Choroid plexus epithelial cell (primary cell): ENCODE results near the gene TP63.
A peak's percentile ranks its signal among the peaks of the same experiment; 100 is the strongest.
"Not testable (repeated sequence)": the region's sequence is repeated elsewhere in the genome, so short reads cannot be mapped to it uniquely, and the experiment has no call there.

ENCODE experiments used
- DNase-seq: peaks from one replicate; pipeline ENCODE4 v3.0.0-alpha.2; 2010; ENCODE audit warnings: low read depth
- H3K4me3 ChIP-seq: 2 replicates; pipeline ENCODE4 v1.5.1; 2011; ENCODE audit warnings: low read depth, mild to moderate bottlenecking, control low read depth, low read length, moderate library complexity
- CTCF ChIP-seq: conservative IDR thresholded peaks from 2 replicates; pipeline ENCODE4 v1.5.1; 2011; ENCODE audit warnings: low read depth, mild to moderate bottlenecking, control low read depth, inconsistent platforms, low read length, moderate library complexity

Gene TP63

GRCh38 chr3:189744235-189744634, 113.0 kb downstream of the TP63 start:
- DNase-seq, result no peak
- TF ChIP-seq CTCF, result no peak
- no peak overlapping the region for H3K4me3 ChIP-seq

- no peak overlapping the region for H3K4me3 ChIP-seq
- TF ChIP-seq CTCF, result no peak
- DNase-seq, result no peak
These were observed 114.4 kb downstream of the TP63 start for GRCh38 chr3:189745622-189746021.

- DNase-seq, result no peak
- TF ChIP-seq CTCF, result no peak
- H3K4me3 ChIP-seq, result no peak overlapping the region
These were observed 116.9 kb downstream of the TP63 start for GRCh38 chr3:189748046-189748445.

- H3K4me3 ChIP-seq, DNase-seq: not testable (repeated sequence)
These were observed 119.8 kb downstream of the TP63 start for GRCh38 chr3:189750972-189751371.

- DNase-seq, result no peak
- H3K4me3 ChIP-seq, result no peak overlapping the region
- no peak for TF ChIP-seq CTCF
These were observed 123.2 kb downstream of the TP63 start for GRCh38 chr3:189754356-189754755.

- H3K4me3 ChIP-seq, result no peak overlapping the region
- DNase-seq, result peak; percentile 2
- no peak for TF ChIP-seq CTCF
These were observed 125.4 kb downstream of the TP63 start for GRCh38 chr3:189756582-189757078.

GRCh38 chr3:189758186-189758585, 127.0 kb downstream of the TP63 start:
- H3K4me3 ChIP-seq, result no peak overlapping the region
- no peak for TF ChIP-seq CTCF
- DNase-seq, result no peak

- no peak for TF ChIP-seq CTCF
- DNase-seq, result peak; percentile 7
- H3K4me3 ChIP-seq, result no peak overlapping the region
These were observed 135.2 kb downstream of the TP63 start for GRCh38 chr3:189766416-189766815.
